GM21737 (cell line): Measurements from ENCODE around the gene FOXO4.
A peak's percentile ranks its signal among the peaks of the same experiment; 100 is the strongest.
"Not testable (repeated sequence)": the region's sequence is repeated elsewhere in the genome, so short reads cannot be mapped to it uniquely, and the experiment has no call there.

ENCODE experiments used
- ATAC-seq: cut with Tn5 transposase; IDR thresholded peaks from one replicate; pipeline ENCODE4 v1.9.1; 2021; ENCODE audit warnings: mild to moderate bottlenecking, moderate library complexity; ENCODE audit not compliant: unreplicated experiment

The FOXO4 gene

GRCh38 chrX:71095555-71095980 is at the start of gene FOXO4:
TSS of gene FOXO4 (plus strand) at chrX:71095851. CDS start at chrX:71096529, 678 bp downstream.
- peak; percentile 87 for ATAC-seq

GRCh38 chrX:71047891-71048290 is 47.8 kb upstream of the FOXO4 start:
- not testable (repeated sequence) for ATAC-seq

GRCh38 chrX:71052721-71053120 is 42.9 kb upstream of the FOXO4 start:
- peak; percentile 10 for ATAC-seq

- ATAC-seq = peak; percentile 91
Measured at GRCh38 chrX:71053217-71053621, 42.4 kb upstream of the FOXO4 start.

GRCh38 chrX:71056867-71057266 is 38.8 kb upstream of the FOXO4 start:
- ATAC-seq = no peak

- ATAC-seq = no peak
Measured at GRCh38 chrX:71057848-71058530, 37.7 kb upstream of the FOXO4 start.

- no peak for ATAC-seq
Measured at GRCh38 chrX:71060127-71060526, 35.5 kb upstream of the FOXO4 start.

- no peak for ATAC-seq
Measured at GRCh38 chrX:71067089-71067488, 28.6 kb upstream of the FOXO4 start.

GRCh38 chrX:71067712-71068043 is 28.0 kb upstream of the FOXO4 start:
- ATAC-seq = no peak

GRCh38 chrX:71068044-71068918 is 27.4 kb upstream of the FOXO4 start, which contains the start of gene SNX12:
TSS of gene SNX12 (minus strand) at chrX:71068334. CDS start at chrX:71068306, 28 bp downstream.
- ATAC-seq = peak; percentile 94

- no peak for ATAC-seq
Measured at GRCh38 chrX:71070531-71070930, 25.1 kb upstream of the FOXO4 start.

- no peak for ATAC-seq
Measured at GRCh38 chrX:71081330-71082123, 14.1 kb upstream of the FOXO4 start.

GRCh38 chrX:71082124-71082647 is 13.5 kb upstream of the FOXO4 start:
- no peak for ATAC-seq

- ATAC-seq = no peak
Measured at GRCh38 chrX:71082822-71083221, 12.8 kb upstream of the FOXO4 start.

GRCh38 chrX:71085900-71086299 is 9.8 kb upstream of the FOXO4 start:
- ATAC-seq = no peak

- ATAC-seq = no peak
Measured at GRCh38 chrX:71091263-71091662, 4.4 kb upstream of the FOXO4 start.

- ATAC-seq = no peak
Measured at GRCh38 chrX:71095033-71095432, 618 bp upstream of the FOXO4 start.

- ATAC-seq = peak; percentile 21
Measured at GRCh38 chrX:71095981-71096759, 519 bp downstream of the FOXO4 start.

GRCh38 chrX:71096760-71097032 is 1.0 kb downstream of the FOXO4 start:
- ATAC-seq = no peak

GRCh38 chrX:71098302-71098701 is 2.7 kb downstream of the FOXO4 start:
- no peak for ATAC-seq
